A549 treated with dexamethasone at 1 μM for 4 hours (cell line): ENCODE results near the gene MORC3. TPM values are rescaled to one million over a fixed set of nuclear protein-coding genes. Genes with fewer than 3 reads are reported as not detected.

Experiments used
- total RNA-seq: library from RNA; stranded (reverse); fragments of 200-300 nt; extraction: Qiagen RNA extraction; gene quantifications from 5 replicates; pipeline ENCODE4 v1.2.3, GENCODE V29; 2022

The MORC3 gene, protein sequence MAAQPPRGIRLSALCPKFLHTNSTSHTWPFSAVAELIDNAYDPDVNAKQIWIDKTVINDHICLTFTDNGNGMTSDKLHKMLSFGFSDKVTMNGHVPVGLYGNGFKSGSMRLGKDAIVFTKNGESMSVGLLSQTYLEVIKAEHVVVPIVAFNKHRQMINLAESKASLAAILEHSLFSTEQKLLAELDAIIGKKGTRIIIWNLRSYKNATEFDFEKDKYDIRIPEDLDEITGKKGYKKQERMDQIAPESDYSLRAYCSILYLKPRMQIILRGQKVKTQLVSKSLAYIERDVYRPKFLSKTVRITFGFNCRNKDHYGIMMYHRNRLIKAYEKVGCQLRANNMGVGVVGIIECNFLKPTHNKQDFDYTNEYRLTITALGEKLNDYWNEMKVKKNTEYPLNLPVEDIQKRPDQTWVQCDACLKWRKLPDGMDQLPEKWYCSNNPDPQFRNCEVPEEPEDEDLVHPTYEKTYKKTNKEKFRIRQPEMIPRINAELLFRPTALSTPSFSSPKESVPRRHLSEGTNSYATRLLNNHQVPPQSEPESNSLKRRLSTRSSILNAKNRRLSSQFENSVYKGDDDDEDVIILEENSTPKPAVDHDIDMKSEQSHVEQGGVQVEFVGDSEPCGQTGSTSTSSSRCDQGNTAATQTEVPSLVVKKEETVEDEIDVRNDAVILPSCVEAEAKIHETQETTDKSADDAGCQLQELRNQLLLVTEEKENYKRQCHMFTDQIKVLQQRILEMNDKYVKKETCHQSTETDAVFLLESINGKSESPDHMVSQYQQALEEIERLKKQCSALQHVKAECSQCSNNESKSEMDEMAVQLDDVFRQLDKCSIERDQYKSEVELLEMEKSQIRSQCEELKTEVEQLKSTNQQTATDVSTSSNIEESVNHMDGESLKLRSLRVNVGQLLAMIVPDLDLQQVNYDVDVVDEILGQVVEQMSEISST
- total RNA-seq = 5.8 to 8.4 TPM (median 6.9 TPM) in 5 replicates

GRCh38 chr21:36319767-36320420 lies at the start of gene MORC3:
TSS of gene MORC3 (plus strand) at chr21:36320197. CDS start at chr21:36320265, 68 bp downstream.

DNA sequence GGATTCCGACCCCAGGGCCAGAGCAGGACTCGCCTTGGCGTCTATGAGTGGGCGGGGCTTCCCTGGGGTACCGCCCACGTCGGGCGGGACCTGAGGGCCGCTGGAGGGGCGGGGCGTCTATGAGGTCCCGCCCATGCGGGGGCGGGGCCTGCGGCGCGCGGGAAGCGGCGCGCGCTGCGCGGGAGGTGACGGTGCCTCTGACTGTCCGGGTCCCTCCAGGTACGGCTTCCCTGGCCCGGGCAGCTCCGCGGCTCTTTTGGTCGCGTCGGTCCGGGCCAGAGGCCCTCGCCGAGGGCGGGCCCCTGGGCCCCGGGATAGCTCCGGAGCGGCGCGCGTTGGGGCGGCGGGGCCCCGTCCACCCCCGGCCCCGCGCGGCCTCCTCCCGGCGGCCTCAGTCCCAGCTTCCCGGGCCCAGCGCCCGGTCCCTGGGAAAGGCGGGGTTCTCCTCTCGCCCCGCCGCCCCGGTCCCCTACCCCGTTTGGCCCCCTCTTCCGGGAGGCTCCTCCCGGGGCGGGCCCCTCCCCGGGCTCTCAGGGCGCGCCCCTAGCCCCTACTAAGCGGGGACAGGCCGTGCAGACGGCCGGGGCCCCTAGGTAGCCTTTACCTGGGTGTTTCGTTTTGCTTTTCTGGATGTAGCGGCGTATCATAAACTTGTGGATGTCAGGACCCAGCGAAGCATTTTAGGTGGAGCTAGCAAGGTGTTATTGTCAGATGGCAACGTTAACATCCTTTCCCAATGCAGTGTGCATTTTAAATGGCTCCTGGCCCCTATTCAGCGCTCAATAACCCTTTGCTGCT lies 65.4 kb downstream of the MORC3 start, which contains the start of gene CHAF1B:
Gene CHAF1B (plus strand): TSS at position 160 of the 798 bp plus-strand sequence. CDS start 745 bp downstream, outside the sequence.

Other genes starting within 250 kb of the MORC3 start
- 9.7 to 10.5 TPM (median 10.4 TPM) in 5 replicates for gene CBR3, start 185.1 kb upstream of the MORC3 start, total RNA-seq
- gene DOP1B, start 163.4 kb upstream of the MORC3 start, total RNA-seq = 3.1 to 5.0 TPM (median 3.6 TPM) in 5 replicates
- 11.8 to 13.4 TPM (median 12.5 TPM) in 5 replicates for gene CHAF1B, start 65.2 kb downstream of the MORC3 start, total RNA-seq
- gene CLDN14, start 159.9 kb downstream of the MORC3 start, total RNA-seq = 0.07 TPM in 1 of 5 replicates, not detected in the others